CD4-positive, alpha-beta T cell treated with Interleukin-17A for 1 hour (primary cell): ENCODE results near the gene DOCK1.

Experiments
- DNase-seq: peaks from one replicate; pipeline ENCODE4 v3.0.0-alpha.2; 2020

Gene DOCK1

DNA sequence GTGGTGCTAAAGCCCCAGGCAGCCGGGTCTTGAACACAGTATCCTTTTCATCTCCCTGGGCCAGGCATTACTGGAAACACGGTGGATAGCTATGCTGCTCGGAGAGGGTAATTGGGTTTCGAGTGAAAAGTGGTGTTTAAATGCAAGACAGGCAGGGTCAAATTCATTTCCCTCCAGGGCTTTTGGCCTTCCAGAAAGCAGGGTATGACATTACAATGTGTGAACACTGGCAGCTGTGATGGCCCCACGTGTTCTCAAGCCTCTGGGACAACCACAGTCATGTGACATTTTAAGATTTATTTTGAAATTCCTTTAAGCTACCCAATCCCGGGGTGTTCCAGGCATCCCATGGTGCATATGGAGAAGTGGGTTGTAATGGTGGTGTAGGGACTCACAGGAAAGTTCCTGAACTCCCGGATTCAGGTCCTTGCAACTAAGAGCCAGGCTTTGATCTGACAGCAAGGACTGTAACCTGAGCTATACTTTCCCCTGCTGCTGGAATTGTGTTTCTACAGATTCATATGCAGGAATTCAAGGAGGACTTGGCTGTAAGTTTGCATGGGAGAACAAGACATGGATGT is 244.4 kb downstream of the DOCK1 start:
- no peak for DNase-seq

DNA sequence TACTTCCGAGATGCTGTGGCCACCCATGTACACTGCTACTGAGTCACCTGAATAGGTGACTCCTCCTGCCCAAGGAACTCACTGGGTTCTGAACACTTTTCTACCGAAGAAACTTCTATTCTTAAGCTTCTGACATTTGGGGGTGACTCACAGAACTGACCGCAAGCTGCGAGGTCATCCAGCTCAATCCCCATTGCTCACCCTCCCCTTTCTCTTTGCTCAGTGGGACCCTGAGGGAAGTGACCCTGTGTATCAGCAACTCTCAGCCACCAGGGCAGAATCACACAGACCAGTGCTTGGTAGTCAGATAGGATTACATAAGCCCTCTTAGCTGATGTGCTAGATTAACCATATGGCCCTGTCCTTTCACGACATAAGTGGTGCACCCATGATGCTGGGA is 244.9 kb downstream of the DOCK1 start:
- no peak for DNase-seq

DNA sequence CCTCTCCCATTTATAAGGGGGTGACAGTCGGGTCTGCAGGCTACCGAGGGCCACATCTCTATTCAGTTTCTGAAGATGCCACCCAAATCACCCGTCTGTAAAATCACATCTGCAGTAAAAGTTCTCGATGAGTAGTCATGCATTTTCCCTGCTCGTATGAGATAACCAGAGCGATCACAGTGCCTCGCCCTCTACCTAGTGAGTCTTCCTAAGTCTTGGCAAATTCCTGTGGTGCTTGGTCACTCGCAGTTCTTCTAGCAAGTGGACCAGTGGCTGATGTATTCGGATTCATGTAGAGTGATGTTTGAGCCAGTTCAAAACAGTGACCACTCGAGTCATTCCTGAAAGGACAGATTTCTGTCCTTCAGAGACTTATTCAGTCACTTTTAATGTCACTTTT is 246.3 kb downstream of the DOCK1 start:
- no peak for DNase-seq

DNA sequence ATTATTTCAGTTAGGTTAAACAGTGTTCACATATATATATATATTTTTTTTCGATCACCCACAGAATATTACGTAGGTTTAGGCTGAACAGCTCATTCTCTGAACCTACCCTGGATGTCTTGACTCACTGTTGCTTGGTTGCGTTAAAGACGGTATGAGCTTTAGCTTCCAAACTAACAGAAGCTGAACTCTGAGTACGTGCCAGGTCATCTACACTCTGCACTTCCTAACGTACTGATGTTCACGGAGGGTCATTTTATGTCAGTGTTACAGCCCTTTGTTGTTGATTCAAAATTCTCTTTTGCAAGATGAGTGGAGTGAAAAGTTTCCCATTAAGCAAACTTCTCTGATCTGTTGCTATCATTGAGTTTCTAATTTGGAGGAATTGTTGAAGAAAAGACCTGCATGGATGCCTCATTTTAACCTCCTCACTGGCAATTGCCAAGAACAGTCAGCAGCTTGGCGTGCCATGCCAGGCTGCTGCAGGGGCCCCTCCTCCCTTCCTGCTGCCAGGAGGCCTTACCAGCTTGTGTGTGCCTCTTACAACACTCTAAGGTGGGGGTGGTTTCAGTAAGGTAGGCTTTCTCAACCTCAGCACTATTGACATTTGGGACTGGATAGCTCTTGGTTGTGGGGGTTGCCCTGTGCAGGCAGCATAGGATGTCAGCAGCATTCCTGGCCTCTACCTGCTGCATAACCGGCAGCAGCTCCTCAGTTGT is 246.9 kb downstream of the DOCK1 start:
- DNase-seq, result no peak

DNA sequence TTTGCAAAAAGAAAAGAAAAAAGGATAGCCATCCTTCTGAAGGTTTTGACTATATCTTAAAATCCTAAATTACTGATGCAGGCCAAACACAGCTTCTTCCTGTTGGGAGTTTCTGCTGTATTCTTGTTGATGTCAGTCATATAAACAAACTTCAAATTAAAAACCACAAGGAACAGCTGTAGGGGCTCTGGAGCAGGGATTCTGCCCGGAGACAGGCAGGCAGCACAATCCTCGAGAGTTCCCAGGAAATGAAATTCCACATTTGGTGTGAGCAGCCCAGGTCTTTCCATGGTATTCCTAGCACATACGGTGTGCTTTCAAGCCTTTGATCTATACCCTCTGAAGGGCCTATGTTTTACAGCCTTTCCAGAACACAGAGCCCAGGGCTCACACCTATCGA is 248.0 kb downstream of the DOCK1 start:
- no peak for DNase-seq

DNA sequence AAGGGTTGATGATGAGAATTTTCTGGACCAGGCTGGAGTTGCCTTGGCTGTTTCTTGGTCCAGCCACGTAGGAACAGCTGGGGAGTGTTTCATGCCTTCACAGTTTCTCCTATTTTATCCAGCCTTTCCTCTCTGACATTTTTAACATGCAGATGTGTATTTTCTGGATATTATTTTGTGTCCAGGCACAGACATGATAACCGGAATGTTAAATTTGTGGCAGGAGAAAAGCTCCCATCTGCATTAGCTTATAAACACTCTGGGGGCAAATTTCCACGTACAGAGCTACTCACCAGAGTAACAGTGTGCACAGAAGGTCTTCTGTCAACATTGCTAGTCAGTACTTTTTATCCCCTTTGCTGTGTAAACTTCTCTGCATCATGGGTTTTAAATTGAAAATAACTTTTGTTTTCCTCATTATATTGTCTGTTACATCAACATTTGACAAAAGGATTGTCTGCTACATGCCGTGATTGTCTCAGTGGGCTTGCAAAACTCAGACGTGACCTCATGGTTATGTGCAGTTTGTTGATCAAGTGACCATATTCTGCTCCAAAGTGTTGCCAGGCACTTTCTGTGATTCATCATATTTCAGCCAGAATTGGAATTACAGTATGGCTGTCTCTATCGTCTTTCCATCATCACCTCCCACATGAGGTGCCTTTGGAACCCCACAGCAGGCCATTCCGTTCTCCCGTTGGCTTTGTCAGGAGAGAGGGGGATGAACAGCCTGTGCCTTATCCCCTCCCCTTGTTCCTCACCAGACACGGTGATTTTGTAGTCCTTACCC is 249.8 kb downstream of the DOCK1 start:
- DNase-seq, result no peak

DNA sequence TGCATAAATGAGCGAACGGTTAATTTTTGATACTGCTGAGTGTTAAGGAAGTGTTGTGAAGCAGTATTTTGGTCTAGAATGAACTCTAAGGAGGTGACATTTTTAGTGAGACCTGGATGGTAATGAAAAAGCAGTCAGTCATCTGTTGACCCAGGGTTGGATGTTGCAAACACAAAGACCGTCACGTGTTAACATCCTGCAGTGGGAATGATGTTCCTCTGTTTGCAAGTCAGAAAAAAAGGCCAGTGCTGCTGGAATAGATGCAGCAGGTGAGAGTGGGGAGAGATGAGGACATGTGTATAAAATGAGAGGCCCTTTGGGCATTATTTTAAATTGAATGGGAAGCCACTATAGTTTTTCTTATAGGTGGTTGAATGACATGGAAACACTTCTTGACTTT is 251.9 kb downstream of the DOCK1 start:
- DNase-seq, result no peak

DNA sequence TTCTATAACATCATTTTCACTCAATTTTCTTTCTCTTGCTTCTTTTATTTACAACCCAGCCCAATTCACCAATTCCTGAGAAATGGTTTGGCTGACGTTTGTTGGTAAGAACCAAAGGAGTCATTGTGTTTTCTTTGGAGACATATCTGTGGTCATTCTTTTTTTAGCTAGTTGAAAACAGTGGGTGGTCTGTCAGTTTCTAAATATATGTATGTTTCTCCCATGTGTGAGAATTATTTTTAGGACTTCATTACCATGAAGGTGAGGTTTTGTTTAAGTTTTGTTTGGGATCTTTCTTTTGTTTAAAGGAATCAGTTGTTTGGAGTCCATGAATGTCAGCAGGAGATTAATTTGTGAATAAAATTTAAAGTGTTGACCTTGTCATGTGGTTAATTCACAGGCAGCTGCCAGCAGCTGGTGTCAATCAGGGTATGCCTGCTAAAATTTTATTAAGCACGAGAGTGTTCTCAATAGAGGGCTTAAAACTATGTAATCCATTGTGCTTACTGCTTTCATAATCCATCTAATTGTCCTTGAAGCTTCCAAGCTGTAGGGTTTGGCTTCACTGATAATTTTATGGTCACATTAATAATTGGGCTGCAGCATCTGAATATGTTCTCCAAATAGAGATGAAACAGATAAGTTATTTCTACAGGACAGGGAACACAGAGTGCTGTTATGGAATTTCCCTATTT is 252.4 kb downstream of the DOCK1 start:
- no peak for DNase-seq

DNA sequence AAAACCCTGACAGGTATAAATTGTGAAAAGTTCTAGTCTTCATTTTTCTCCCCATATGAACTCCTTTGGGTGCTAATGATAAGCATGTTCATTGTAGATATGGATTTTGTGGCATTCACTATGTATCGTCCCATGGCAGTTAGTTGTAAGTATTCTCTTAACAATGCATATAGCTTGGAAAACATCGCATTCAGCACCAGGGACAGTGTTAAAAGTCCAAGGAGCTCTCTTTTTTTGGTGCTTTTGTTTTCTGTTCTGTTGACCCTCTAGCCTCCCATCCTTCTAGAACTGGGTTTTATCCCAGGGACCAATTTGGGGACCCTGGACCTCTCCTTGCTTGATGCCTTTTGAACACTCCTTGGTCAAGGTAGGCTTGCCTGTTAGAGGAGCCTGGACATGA is 253.4 kb downstream of the DOCK1 start:
- DNase-seq, result no peak

DNA sequence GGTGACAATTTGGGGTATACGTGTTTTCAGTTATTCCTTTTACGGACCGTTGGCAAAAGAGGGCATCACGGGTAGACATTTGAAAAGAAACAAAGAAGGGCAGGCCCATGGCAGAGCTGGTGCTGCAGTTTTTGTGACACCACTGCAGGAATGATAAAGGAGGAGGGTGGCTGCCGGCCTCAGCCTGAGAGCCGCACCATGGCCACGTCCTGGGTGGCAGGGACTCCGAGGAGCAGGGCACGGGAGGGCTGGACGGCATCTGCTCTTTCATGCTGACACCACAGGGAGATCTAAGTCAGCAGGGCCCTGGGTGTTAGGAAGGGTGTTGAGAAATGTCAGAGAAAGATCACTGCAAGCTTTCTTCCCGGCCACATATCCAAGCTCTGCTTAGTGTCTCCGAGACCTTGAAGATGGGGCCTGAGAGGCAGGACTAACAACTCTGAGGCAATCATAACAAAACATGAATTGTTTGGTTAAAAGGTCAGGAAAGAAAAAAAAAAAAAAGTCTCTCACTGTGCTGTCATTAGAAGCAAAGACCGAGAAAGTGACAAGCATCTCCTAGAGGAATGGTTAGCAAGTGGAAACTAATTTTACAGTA is 254.5 kb downstream of the DOCK1 start:
- no peak for DNase-seq

DNA sequence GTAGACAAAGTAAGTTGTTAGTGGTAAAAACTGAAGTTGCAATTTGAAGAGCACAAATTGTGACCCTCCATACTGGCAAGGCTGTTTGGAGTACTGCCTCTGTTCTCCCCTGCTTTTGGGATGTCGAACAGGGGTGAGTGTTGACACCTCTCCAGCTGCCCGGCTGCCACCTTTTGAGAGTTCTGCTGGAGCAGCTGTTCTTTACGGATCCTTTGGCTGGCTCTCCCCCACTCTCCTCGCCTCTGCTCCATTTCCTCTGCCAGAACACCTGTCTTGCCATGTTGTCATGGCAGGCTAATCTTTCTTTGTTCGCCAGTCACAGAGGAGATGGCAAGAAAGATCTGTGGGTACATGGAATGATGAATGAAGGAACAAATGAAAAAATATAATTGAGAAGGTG is 256.3 kb downstream of the DOCK1 start:
- no peak for DNase-seq

DNA sequence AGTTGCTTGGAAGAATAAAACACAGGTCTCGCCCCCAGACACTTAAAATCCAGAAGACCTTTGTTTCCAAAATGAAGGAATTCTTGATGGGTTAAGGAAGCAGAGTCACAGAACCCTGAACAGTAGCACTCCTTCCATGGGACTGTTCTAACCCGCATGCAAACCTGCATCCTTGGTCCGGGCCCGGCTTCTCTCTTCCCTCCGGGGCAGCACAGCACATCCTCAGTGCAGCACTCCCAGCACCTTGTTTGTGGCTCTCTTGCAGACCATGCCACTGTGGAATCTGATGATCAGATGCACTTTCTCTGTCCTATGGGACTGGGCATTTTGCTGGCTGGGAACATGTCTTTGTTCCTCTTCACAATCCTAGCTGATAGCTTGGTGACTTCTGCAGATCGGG is 257.6 kb downstream of the DOCK1 start:
- DNase-seq, result no peak

DNA sequence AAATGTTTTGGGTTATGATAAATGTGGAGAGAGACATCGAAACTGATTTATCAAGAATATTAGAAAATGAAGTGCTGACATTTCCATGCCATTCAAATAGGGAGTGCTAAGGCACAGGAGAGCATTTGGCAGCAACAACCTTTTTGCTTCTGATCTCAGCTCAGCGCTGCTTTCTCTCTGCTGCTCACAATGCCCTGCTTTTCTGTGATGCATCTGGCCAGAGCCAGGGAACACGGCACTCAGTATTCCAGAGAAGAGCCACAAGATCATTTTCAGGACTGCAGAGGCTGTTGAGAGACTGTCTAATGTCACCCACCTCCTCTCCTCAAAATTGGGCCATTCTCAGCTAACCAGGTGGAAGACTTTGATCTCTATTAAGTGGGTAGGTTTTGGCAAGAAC is 263.0 kb downstream of the DOCK1 start:
- DNase-seq, result no peak

DNA sequence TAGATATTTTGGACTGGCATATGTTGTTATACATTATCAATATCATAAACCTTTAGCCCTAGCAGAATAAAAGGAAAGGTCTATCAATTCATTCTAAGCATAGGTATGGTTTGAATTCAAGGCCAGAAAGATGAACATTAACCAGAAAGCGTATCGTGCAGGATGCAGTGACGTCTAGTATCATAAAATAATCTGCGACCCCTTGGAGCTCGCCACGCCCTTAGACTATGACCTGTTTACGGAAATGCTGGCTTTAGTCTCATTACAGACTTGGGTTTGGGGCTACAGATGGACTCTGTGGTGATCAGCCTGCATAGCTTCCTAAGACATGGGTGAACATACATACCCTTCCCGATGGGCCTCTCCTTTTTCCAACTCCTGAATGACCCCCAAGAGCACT is 269.6 kb downstream of the DOCK1 start:
- DNase-seq, result no peak

DNA sequence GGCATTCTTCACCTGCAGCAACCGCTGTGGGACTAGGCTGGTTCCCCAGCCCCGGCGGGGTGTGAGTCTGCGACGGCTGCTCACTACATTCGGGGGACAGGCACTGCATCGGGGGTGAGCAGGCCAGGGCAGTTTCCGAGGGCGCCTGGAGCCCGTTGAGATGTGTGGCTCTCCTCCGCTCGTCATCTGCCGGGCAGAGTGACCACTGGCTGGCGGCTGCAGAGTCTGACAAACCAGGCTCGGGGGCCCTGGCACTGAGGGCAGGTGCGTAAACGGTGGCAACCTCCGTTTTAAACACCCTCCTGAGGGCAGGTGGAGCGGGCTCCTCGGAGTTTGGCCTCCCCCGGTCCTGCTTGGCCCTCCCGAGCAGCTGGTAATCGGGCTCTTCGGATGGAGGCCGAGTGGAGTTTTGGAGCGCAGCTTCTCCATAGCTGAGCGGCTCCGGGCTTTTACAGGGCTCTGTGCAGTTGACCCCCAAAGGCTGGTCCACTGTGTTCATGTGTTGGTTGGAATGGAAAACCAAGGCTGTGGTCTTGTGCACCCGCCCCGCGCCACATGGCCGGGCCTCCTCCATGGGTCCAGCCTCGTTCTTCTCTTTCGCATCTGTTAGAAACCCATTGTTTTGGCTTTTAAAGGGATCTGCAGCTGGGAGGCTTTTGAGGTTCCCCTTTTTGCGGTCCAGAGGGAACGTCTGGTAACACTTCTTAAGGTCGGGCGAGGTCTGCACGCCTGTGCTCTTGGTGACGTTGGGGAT is 270.3 kb downstream of the DOCK1 start:
- DNase-seq, result no peak

DNA sequence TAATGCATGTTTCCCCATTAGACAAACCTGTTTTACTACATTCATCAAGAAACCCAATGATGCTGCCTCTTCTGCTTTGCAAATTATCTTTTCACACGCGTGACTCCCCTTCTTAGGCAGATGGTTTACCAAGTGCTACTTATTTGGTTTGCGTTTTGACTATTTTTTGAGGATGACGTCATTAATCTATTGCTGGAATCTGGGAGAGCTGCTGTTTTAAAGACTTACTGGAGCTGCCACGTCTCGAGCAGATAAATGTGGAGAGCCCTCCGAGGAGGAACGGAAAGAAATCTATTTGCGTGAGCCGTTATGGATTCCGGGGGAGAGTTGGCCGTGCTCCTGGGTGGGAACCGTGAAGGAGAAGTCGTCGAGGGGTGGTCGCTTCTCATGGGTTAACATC is 271.4 kb downstream of the DOCK1 start:
- DNase-seq, result no peak

DNA sequence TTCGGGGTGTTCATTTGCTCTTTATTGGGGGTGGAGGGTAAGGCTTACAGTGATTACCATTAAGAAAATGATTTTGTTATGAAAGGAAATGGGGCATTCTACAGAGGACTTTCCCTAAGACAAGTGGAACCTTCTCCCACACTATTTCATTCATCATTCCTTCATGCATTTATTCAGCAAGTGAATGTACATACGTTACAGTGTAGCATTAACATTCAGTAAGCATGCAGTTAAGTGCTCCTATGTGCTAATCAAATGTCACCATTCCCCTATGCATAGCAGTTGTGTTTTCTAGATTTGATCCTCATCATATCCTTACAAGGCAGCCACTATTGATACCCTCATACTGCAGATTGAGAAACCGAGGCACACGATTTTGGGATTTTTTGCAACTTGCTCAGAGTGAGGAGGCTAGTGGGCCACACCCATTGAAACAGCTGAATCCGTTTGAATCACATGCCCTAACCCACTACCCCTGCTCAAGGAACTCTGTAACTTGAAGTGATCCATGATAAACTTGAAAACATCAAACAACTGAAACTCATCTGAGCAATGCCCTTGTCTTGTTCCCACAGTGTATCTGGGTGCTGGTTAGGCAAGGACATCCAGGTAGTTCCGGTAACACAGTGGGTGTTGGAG is 274.5 kb downstream of the DOCK1 start:
- DNase-seq, result no peak

DNA sequence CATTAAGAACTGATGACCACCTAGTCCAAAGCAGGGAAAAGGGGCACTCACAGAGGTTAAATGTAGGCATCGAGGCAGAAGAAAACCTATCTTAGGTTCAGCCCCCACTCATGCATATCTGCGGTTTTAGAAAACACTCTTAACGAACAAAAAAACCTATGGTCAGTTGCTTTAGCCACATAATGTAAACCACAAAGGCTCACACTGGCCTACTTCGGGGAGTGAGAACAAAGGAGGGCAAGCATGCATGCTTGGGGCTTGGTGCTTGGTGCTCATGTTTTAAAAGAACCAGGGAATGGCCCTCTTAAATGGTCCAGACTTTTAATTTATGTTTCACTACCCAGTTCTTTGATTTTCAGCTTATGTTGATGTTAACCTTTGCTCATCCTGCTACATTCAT is 276.9 kb downstream of the DOCK1 start:
- no peak for DNase-seq

DNA sequence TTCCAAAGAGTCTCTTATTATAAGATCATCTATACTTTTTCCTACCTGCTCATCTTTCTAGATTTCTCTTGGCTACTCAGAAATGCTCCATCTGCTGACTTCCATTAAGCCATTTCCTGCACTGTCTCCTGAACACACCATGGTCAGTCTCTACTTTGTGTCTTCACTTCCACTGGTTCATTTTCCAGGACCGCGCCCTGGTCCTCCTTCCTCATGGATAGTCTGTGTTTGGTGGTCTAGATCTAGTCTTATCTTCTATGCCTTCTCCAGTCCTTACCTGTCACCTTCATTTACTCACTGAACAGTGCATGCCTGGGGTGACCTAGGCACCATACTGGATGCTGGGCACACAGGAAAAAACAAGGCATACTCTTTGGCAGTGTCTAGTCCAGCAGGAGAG is 279.4 kb downstream of the DOCK1 start:
- no peak for DNase-seq

DNA sequence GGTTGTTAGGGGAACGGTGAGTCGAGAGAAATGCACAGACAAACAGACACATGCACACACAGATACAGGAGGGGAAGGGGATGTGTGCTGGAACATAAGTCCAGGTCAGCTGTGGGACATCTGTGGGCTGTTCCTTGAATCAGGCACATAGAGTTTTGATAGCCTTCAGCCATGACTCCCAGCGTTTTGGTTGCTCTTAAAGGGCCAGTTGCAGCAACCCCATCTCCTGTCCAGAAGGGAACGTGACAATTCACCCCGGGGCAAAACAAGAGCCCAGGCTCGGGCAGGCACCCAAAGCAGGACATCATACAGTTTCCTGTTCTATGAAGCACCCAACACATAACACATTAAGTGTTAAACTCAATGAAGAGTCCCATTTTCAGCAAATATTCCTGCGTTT is 281.6 kb downstream of the DOCK1 start:
- DNase-seq, result no peak

DNA sequence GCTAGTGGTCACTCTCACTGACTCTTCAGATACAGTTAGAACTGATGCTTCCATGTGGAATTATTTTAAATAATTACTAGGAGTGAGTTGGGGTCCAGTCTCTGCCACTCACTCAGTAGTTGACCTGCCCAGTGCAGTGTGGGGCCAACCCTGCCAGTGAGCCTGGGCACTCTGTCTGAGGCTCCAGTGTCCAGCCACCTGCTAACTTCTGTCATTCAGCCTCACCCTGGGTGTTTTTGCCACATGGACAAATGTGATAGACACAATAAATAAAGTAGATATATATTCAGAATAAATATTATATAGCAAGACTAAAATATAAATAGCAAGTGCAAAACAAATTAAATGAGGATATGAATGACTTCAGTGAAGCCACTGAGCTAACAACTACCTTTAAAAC is 284.0 kb downstream of the DOCK1 start:
- DNase-seq, result no peak

DNA sequence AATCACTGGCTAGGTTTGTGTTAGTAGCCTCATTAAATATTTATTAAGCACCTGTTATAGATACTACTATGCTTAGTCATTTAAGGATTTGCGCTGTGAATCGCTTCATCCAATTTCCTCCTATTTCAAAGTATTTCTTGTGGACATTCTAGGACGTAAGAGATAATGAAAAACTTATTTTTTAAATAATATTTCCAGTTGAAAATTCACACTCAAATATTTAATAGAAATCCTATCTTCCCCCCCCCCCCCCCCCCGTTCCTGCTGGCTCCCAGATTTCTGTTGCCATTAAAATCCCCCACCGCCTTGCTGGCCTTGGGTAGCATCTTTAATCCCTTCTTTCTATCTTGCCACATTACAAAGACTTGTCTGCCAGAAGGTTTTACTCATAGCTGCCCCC is 285.2 kb downstream of the DOCK1 start:
- no peak for DNase-seq
